ENCODE results near the gene UBE2L6.

The UBE2L6 gene

DNA sequence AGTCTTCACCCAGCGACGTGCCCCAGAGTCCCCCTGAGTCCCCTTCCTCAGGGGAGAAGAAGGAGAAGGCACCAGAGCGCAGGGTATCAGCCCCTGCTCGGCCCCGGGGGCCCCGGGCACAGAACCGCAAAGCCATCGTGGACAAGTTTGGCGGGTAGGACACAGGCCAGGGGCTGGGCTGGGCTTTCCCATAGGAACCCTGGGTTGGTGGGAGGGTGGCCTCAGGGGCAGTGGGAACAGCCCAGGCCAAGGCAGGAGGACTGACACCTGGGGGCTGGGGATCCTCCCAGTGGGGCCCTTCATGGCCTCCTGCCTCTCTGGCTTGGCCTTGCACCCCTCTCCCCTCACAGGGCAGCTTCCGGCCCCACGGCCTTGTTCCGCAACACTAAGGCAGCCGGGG lies 21.6 kb downstream of the UBE2L6 start:
- H3K27ac ChIP-seq (ENCODE audit: poor library complexity, severe bottlenecking) = no peak overlapping the region
- no peak overlapping the region for H3K4me3 ChIP-seq (ENCODE audit: severe bottlenecking)
- ATAC-seq (ENCODE audit: low read depth) (no peak), DNase-seq (ENCODE audit: low spot score) (no peak)
- H3K4me1 ChIP-seq (ENCODE audit: insufficient read depth, poor library complexity, severe bottlenecking) = no peaks in the 10 kb centered on the region
- H3K9me3 ChIP-seq (ENCODE audit: severe bottlenecking) = no peaks in the 10 kb centered on the region
- TF ChIP-seq, protein P1, sequence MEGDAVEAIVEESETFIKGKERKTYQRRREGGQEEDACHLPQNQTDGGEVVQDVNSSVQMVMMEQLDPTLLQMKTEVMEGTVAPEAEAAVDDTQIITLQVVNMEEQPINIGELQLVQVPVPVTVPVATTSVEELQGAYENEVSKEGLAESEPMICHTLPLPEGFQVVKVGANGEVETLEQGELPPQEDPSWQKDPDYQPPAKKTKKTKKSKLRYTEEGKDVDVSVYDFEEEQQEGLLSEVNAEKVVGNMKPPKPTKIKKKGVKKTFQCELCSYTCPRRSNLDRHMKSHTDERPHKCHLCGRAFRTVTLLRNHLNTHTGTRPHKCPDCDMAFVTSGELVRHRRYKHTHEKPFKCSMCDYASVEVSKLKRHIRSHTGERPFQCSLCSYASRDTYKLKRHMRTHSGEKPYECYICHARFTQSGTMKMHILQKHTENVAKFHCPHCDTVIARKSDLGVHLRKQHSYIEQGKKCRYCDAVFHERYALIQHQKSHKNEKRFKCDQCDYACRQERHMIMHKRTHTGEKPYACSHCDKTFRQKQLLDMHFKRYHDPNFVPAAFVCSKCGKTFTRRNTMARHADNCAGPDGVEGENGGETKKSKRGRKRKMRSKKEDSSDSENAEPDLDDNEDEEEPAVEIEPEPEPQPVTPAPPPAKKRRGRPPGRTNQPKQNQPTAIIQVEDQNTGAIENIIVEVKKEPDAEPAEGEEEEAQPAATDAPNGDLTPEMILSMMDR (IDR thresholded peaks at IDR 0.05; ENCODE audit: poor library complexity, severe bottlenecking) = no peak
- no peaks in the 10 kb centered on the region for H3K27me3 ChIP-seq (ENCODE audit: insufficient read depth, poor library complexity, severe bottlenecking)
- H3K36me3 ChIP-seq (ENCODE audit: low read depth) = peaks cover 11% of the 10 kb centered on the region; the same call in 1 of the 2 replicates

DNA sequence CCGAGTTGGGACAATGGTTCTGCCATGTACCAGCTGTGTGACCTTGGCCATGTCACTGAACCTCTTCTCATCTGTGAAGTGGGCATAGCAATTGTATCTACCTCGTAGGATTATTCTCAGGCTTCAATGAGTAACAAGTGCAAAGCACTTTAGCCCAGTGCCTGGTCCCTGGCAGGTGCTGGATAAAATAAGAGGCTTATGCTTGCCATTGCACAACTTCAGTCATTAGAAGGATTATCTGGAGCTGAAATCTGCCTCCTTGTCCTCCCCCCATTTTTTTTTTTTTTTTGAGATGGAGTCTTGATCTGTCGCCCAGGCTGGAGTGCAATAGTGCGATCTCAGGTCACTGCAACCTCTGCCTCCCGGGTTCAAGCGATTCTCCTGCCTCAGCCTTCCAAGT lies 22.9 kb downstream of the UBE2L6 start:
- Histone ChIP-seq H3K4me1 (ENCODE audit: insufficient read depth, poor library complexity, severe bottlenecking) (no peaks in the 10 kb centered on the region), H3K4me3 (ENCODE audit: severe bottlenecking) (no peak overlapping the region), H3K27ac (ENCODE audit: poor library complexity, severe bottlenecking) (no peak overlapping the region), H3K36me3 (ENCODE audit: low read depth) (no peaks in the 10 kb centered on the region; the same call in 1 of the 2 replicates), H3K27me3 (ENCODE audit: insufficient read depth, poor library complexity, severe bottlenecking) (no peaks in the 10 kb centered on the region), H3K9me3 (ENCODE audit: severe bottlenecking) (no peaks in the 10 kb centered on the region)
- ATAC-seq (ENCODE audit: low read depth) (no peak), DNase-seq (ENCODE audit: low spot score) (no peak)
- TF ChIP-seq, protein P1 (IDR thresholded peaks at IDR 0.05; ENCODE audit: poor library complexity, severe bottlenecking) = no peak

DNA sequence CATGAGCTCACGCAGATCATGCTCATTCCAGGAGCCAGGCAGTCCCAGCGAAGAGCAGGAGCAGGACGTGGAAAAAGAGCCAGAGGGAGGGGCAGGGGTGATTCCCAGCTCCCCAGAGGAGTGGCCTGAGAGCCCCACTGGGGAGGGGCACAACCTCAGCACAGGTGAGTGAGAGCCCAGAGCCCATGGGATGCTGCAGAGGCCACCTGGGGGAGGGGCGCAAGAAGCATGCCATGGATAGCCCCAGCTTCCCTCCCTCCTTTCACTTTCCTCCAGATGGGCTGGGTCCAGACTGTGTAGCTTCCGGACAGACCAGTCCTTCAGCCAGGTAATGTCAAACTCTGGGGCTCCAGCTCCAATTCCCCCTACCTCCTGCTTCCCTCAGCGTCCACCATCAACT lies 23.9 kb downstream of the UBE2L6 start:
- no peaks in the 10 kb centered on the region for H3K4me1 ChIP-seq (ENCODE audit: insufficient read depth, poor library complexity, severe bottlenecking)
- DNase-seq (ENCODE audit: low spot score) = no peak
- ATAC-seq (ENCODE audit: low read depth) = peak; percentile 50; the same call in 2 of the 3 replicates

DNA sequence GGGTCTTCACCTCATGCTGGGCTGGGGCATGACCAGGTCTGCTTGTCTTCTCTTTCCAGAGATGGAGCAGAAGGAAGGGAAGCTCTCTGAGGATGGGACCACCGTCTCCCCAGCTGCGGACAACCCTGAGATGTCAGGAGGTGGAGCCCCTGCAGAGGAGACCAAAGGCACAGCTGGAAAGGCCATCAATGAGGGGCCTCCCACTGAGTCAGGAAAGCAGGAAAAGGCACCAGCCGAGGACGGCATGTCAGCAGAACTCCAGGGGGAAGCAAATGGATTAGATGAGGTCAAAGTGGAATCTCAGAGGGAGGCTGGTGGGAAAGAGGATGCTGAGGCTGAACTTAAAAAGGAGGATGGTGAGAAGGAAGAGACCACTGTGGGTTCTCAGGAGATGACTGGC lies 24.9 kb downstream of the UBE2L6 start:
- Histone ChIP-seq H3K36me3 (ENCODE audit: low read depth) (no peaks in the 10 kb centered on the region), H3K9me3 (ENCODE audit: severe bottlenecking) (no peaks in the 10 kb centered on the region), H3K4me3 (ENCODE audit: severe bottlenecking) (no peak overlapping the region), H3K4me1 (ENCODE audit: insufficient read depth, poor library complexity, severe bottlenecking) (no peaks in the 10 kb centered on the region), H3K27me3 (ENCODE audit: insufficient read depth, poor library complexity, severe bottlenecking) (no peaks in the 10 kb centered on the region), H3K27ac (ENCODE audit: poor library complexity, severe bottlenecking) (no peak overlapping the region)
- DNase-seq (ENCODE audit: low spot score) = no peak
- TF ChIP-seq, protein P1 (IDR thresholded peaks at IDR 0.05; ENCODE audit: poor library complexity, severe bottlenecking) = no peak
- ATAC-seq (ENCODE audit: low read depth) = no peak

More for the DNA sequence above, 23.9 kb downstream of the UBE2L6 start:
- H3K27ac ChIP-seq (ENCODE audit: poor library complexity, severe bottlenecking) = no peak overlapping the region
- TF ChIP-seq, protein P1 (IDR thresholded peaks at IDR 0.05; ENCODE audit: poor library complexity, severe bottlenecking) = no peak
- H3K27me3 ChIP-seq (ENCODE audit: insufficient read depth, poor library complexity, severe bottlenecking) = no peaks in the 10 kb centered on the region
- H3K4me3 ChIP-seq (ENCODE audit: severe bottlenecking) = no peak overlapping the region
- H3K36me3 ChIP-seq (ENCODE audit: low read depth) = no peaks in the 10 kb centered on the region
- no peaks in the 10 kb centered on the region for H3K9me3 ChIP-seq (ENCODE audit: severe bottlenecking)

DNA sequence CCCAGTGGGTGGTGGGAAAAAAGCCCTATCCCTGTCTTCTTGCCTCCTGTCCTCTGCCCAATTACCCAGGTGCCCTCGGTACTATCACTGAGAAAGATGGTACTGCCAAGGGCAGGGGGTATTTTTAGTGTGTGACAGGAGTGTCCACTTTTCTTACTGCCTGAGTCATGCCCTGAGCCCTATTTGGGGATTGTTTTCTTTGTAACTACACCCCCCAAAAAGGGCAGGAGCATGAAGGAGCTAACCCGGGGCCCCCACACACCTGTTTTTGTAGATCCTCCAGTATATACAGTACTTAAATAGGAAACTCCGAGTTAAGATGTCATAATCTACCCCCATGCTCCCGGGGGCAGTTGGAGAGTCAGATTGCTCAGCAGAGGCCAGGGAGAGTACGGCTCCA lies 26.3 kb downstream of the UBE2L6 start:
- H3K36me3 ChIP-seq (ENCODE audit: low read depth) = no peaks in the 10 kb centered on the region
- ATAC-seq (ENCODE audit: low read depth) = no peak
- DNase-seq (ENCODE audit: low spot score) = no peak
- H3K9me3 ChIP-seq (ENCODE audit: severe bottlenecking) = no peaks in the 10 kb centered on the region
- no peaks in the 10 kb centered on the region for H3K27me3 ChIP-seq (ENCODE audit: insufficient read depth, poor library complexity, severe bottlenecking)
- H3K27ac ChIP-seq (ENCODE audit: poor library complexity, severe bottlenecking) = no peak overlapping the region
- H3K4me3 ChIP-seq (ENCODE audit: severe bottlenecking) = no peak overlapping the region
- TF ChIP-seq, protein P1 (IDR thresholded peaks at IDR 0.05; ENCODE audit: poor library complexity, severe bottlenecking) = no peak
- H3K4me1 ChIP-seq (ENCODE audit: insufficient read depth, poor library complexity, severe bottlenecking) = no peaks in the 10 kb centered on the region

All from RWPE2 (cell line).